Thyroid gland (tissue), 4 donors: Measurements from ENCODE around the gene SDC4. TPM values are rescaled to one million over a fixed set of nuclear protein-coding genes. Genes with fewer than 3 reads are reported as not detected.

Experiments used
- DNase-seq, 2 donors: peaks; one replicate each; pipeline ENCODE4 v3.0.0-alpha.2; 2019
- H3K27ac ChIP-seq, 3 donors: fragments of 200-600 bp; sonication (generic); 1 replicate in 2 of 3; 2 replicates in 1 of 3; pipeline ENCODE4 v1.5.1; 2016 to 2019; ENCODE audit warnings: mild to moderate bottlenecking in 1 of 3, moderate library complexity in 1 of 3
- H3K27me3 ChIP-seq: fragments of 200-600 bp; sonication (generic); one replicate; pipeline ENCODE4 v1.5.1; 2019
- H3K36me3 ChIP-seq, 2 donors: fragments of 200-600 bp; sonication (generic); one replicate each; pipeline ENCODE4 v1.5.1; 2016 to 2019
- H3K4me1 ChIP-seq, 2 donors: fragments of 200-600 bp; sonication (generic); one replicate each; pipeline ENCODE4 v1.5.1; 2017 to 2019
- H3K4me3 ChIP-seq, 3 donors: fragments of 200-600 bp; sonication (generic); replicated peaks in 1 of 3; 1 replicate in 2 of 3; 2 replicates in 1 of 3; pipeline ENCODE4 v1.5.1; 2016; ENCODE audit warnings: mild to moderate bottlenecking in 1 of 3
- H3K9me3 ChIP-seq: fragments of 200-600 bp; sonication (generic); one replicate; pipeline ENCODE4 v1.5.1; 2017
- CTCF ChIP-seq, 6 experiments: fragments of 200-600 bp in 3 of 6; fragments of 450-650 bp in 3 of 6; sonication (generic) in 3 of 6; IDR thresholded peaks; one replicate each; pipeline ENCODE4 v1.5.1; 2016 to 2019; ENCODE audit warnings: antibody characterized with exemption in 6 of 6, mild to moderate bottlenecking in 2 of 6, inconsistent platforms in 1 of 6, moderate library complexity in 1 of 6
- POLR2A ChIP-seq, 2 donors: fragments of 450-650 bp; IDR thresholded peaks; one replicate each; pipeline ENCODE4 v1.6.1; 2017; ENCODE audit warnings: antibody characterized with exemption in 2 of 2, mild to moderate bottlenecking in 2 of 2, moderate library complexity in 1 of 2
- WGBS, 2 donors: methylation state at CpG; one replicate each; pipeline ENCODE4 v1.1.5; 2017; 5-methylcytosine and 5-hydroxymethylcytosine counted together
- intact Hi-C: fragments of 100-400 bp; cut with DNase I; formaldehyde crosslinking; loops from one replicate; pipeline ENCODE4 v1.15.1; 2023
- total RNA-seq, 4 donors: library from RNA; depleted of rRNA; stranded (reverse); fragments of >200 nt; gene quantifications; one replicate each; pipeline ENCODE4 v1.2.3, GENCODE V29; 2016

Gene SDC4
- total RNA-seq, 4 donors from 2014 or later: 35.5 to 101 (median 63.3) TPM

GRCh38 chr20:45329497-45330319 is 18.5 kb downstream of the SDC4 start:
- intact Hi-C loops: no loop called here
- no peaks in the 10 kb centered on the region for H3K27me3 ChIP-seq
- DNase-seq: peak in 1 of 2 donors; percentile 46
- TF ChIP-seq CTCF (IDR thresholded peaks at IDR 0.05) (no peak), POLR2A (IDR thresholded peaks at IDR 0.05) (no peak)
- H3K4me3 ChIP-seq: no peak overlapping the region
- no peak overlapping the region for H3K27ac ChIP-seq
- H3K9me3 ChIP-seq: no peaks in the 10 kb centered on the region
- 81 to 83% methylated on average over 7 of the region's 7 CpGs for WGBS, 2 donors
- peaks cover 52 to 57% of the 10 kb centered on the region in 2 donors for H3K36me3 ChIP-seq
- peaks cover 0 to 4% of the 10 kb centered on the region in 2 donors for H3K4me1 ChIP-seq

DNA sequence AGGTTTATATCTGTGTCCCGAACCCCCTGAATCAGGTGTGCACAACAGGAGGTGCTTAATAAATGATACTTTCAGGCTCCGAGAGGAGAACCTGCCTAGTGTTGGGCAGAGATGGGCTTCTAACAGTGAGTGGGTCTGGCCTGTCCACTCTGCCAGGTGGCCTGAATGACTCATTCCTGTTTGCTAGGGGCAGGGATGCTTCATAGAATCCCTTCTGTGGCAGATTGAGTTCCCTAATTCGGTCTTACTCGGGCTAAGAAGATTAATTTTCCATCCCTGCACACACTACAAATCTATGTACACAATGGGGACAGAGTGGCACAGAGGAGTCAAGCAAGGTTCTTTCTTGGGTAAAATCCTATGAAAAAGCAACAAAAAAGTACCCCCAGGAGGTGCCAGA is 19.8 kb downstream of the SDC4 start:
- H3K36me3 ChIP-seq: peaks cover 52 to 57% of the 10 kb centered on the region in 2 donors
- WGBS, 2 donors: 92% methylated on average over 4 of the region's 4 CpGs
- no peak overlapping the region for H3K27ac ChIP-seq
- TF ChIP-seq CTCF (IDR thresholded peaks at IDR 0.05) (no peak), POLR2A (IDR thresholded peaks at IDR 0.05) (no peak)
- peaks cover 0 to 4% of the 10 kb centered on the region in 2 donors for H3K4me1 ChIP-seq
- H3K27me3 ChIP-seq: no peaks in the 10 kb centered on the region
- intact Hi-C loops: no loop called here
- DNase-seq: no peak
- no peaks in the 10 kb centered on the region for H3K9me3 ChIP-seq
- H3K4me3 ChIP-seq: no peak overlapping the region

DNA sequence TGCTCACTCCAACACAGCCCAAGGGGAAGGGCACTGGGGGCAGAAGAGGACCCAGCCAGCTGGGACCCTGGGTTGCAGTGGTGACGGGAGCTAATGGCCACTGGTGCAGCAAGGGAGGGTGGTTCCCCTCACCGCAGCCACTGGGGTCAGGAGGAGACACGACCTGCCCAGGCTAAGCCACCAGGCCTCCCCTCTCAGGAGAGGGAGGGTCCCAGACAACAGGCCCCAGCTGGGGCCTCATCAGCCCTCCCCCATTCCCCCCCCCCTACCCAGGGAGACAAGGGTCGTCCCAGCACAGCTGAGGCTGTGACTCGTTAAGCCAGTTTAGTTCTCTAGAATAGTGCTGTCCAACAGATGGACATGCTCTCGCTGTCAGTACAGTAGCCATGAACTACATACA is 22.9 kb downstream of the SDC4 start:
- H3K4me3 ChIP-seq: no peak overlapping the region
- H3K4me1 ChIP-seq: peaks cover 0 to 4% of the 10 kb centered on the region in 2 donors
- DNase-seq: no peak
- intact Hi-C loops: no loop called here
- no peaks in the 10 kb centered on the region for H3K27me3 ChIP-seq
- H3K36me3 ChIP-seq: peaks cover 31 to 42% of the 10 kb centered on the region in 2 donors
- WGBS, 2 donors: 79 to 93% methylated on average over 3 to 6 of the region's 6 CpGs
- TF ChIP-seq POLR2A (IDR thresholded peaks at IDR 0.05) (no peak), CTCF (IDR thresholded peaks at IDR 0.05) (no peak)
- H3K27ac ChIP-seq: no peak overlapping the region
- no peaks in the 10 kb centered on the region for H3K9me3 ChIP-seq

GRCh38 chr20:45323731-45324130 is 24.5 kb downstream of the SDC4 start:
- TF ChIP-seq CTCF (IDR thresholded peaks at IDR 0.05) (no peak), POLR2A (IDR thresholded peaks at IDR 0.05) (no peak)
- Histone ChIP-seq H3K36me3 (peaks cover 21 to 26% of the 10 kb centered on the region in 2 donors), H3K9me3 (no peaks in the 10 kb centered on the region), H3K4me3 (no peak overlapping the region), H3K27ac (no peak overlapping the region), H3K27me3 (no peaks in the 10 kb centered on the region), H3K4me1 (no peaks in the 10 kb centered on the region)
- intact Hi-C loops: no loop called here
- no peak for DNase-seq

- no peak overlapping the region for H3K4me3 ChIP-seq
- H3K9me3 ChIP-seq: no peaks in the 10 kb centered on the region
- WGBS, 2 donors: 66 to 80% methylated on average over 7 of the region's 7 CpGs
- no peaks in the 10 kb centered on the region for H3K27me3 ChIP-seq
- H3K36me3 ChIP-seq: peaks cover 13 to 19% of the 10 kb centered on the region in 2 donors
- H3K4me1 ChIP-seq: no peaks in the 10 kb centered on the region
- DNase-seq: peak; percentile 49 to 54
- intact Hi-C loops: no loop called here
- TF ChIP-seq POLR2A (IDR thresholded peaks at IDR 0.05) (no peak), CTCF (IDR thresholded peaks at IDR 0.05) (peak in 4 of 6 experiments; percentile 20 to 49 (median 44))
- no peak overlapping the region for H3K27ac ChIP-seq
These were observed 25.3 kb downstream of the SDC4 start for GRCh38 chr20:45322952-45323383.
